DND-41 (cell line): ENCODE results near the gene AK5.

Experiments
- ATAC-seq: fragments of 200-7000 bp; cut with Tn5 transposase; 3 replicates; pipeline ENCODE4 v1.9.1; 2021; ENCODE audit warnings: low read depth; ENCODE audit not compliant: insufficient read depth
- DNase-seq: peaks from one replicate; pipeline ENCODE4 v3.0.0-alpha.2; 2020
- H2AFZ ChIP-seq: 2 replicates; pipeline ENCODE4 v1.6.0; 2012; ENCODE audit warnings: low read depth, low read length
- H3K27ac ChIP-seq: 2 replicates; pipeline ENCODE4 v1.5.1; 2012; ENCODE audit warnings: low read length, inconsistent platforms
- H3K27me3 ChIP-seq: fragments of 200-600 bp; sonication (generic); 2 replicates; pipeline ENCODE4 v1.6.0; 2012; ENCODE audit warnings: low read length, mild to moderate bottlenecking, inconsistent platforms; ENCODE audit not compliant: insufficient read depth, poor library complexity
- H3K36me3 ChIP-seq: 2 replicates; pipeline ENCODE4 v1.5.1; 2012; ENCODE audit warnings: low read length, inconsistent platforms; ENCODE audit not compliant: insufficient read depth
- H3K4me1 ChIP-seq: 2 replicates; pipeline ENCODE4 v1.5.1; 2012; ENCODE audit warnings: mild to moderate bottlenecking, low read length; ENCODE audit not compliant: insufficient read depth
- H3K4me2 ChIP-seq: 2 replicates; pipeline ENCODE4 v1.6.0; 2012; ENCODE audit warnings: mild to moderate bottlenecking, moderate library complexity, low read length, inconsistent platforms; ENCODE audit not compliant: insufficient read depth
- H3K4me3 ChIP-seq, 2 experiments: fragments of 200-600 bp in 1 of 2; shearing (Covaris generic) in 1 of 2; 2 replicates each; pipeline ENCODE4 v1.5.1; 2012 to 2016; ENCODE audit warnings: inconsistent platforms in 2 of 2, low read length in 2 of 2, mild to moderate bottlenecking in 2 of 2, low read depth in 1 of 2, moderate library complexity in 1 of 2
- H3K79me2 ChIP-seq: 2 replicates; pipeline ENCODE4 v1.6.0; 2012; ENCODE audit warnings: low read length, inconsistent platforms; ENCODE audit not compliant: insufficient read depth
- H3K9ac ChIP-seq: 2 replicates; pipeline ENCODE4 v1.6.0; 2012; ENCODE audit warnings: low read depth, mild to moderate bottlenecking, inconsistent platforms, low read length, moderate library complexity
- H3K9me3 ChIP-seq: 2 replicates; pipeline ENCODE4 v1.5.1; 2012; ENCODE audit warnings: low read length, moderate library complexity, mild to moderate bottlenecking, inconsistent platforms; ENCODE audit not compliant: insufficient read depth, severe bottlenecking
- H4K20me1 ChIP-seq: 2 replicates; pipeline ENCODE4 v1.6.0; 2012; ENCODE audit warnings: low read length; ENCODE audit not compliant: insufficient read depth
- CTCF ChIP-seq: IDR thresholded peaks from 2 replicates; pipeline ENCODE4 v1.5.1; 2012; ENCODE audit warnings: borderline replicate concordance, low read length, moderate library complexity, mild to moderate bottlenecking; ENCODE audit not compliant: poor library complexity, severe bottlenecking; ENCODE audit errors: extremely low read depth
- EZH2 ChIP-seq: IDR thresholded peaks from 3 replicates; pipeline ENCODE4 v1.6.1; 2012; ENCODE audit warnings: borderline replicate concordance, low read depth, mild to moderate bottlenecking, moderate library complexity, low read length, inconsistent platforms; ENCODE audit not compliant: severe bottlenecking

The AK5 gene

GRCh38 chr1:77552626-77553025 lies 270.8 kb downstream of the AK5 start:
- no peaks in the 10 kb centered on the region for H3K27me3 ChIP-seq
- no peak overlapping the region for H2AFZ ChIP-seq
- ATAC-seq (no peak), DNase-seq (no peak)
- no peak overlapping the region for H3K9ac ChIP-seq
- no peaks in the 10 kb centered on the region for H4K20me1 ChIP-seq
- no peak overlapping the region for H3K4me3 ChIP-seq
- no peak overlapping the region for H3K27ac ChIP-seq
- H3K9me3 ChIP-seq = no peaks in the 10 kb centered on the region
- H3K36me3 ChIP-seq = no peaks in the 10 kb centered on the region
- TF ChIP-seq EZH2 (no peak), CTCF (no peak)
- no peaks in the 10 kb centered on the region for H3K4me1 ChIP-seq
- no peaks in the 10 kb centered on the region for H3K79me2 ChIP-seq
- H3K4me2 ChIP-seq = no peak overlapping the region

- no peak for TF ChIP-seq CTCF
- DNase-seq = no peak
- no peak overlapping the region for H3K27ac ChIP-seq
These were observed 271.9 kb downstream of the AK5 start for GRCh38 chr1:77553568-77554291.

GRCh38 chr1:77556045-77556444 lies 274.2 kb downstream of the AK5 start:
- TF ChIP-seq EZH2 = no peak
- no peak for TF ChIP-seq CTCF
- Histone ChIP-seq H3K4me2 (no peak overlapping the region), H3K27ac (no peak overlapping the region), H3K9me3 (no peaks in the 10 kb centered on the region), H2AFZ (no peak overlapping the region), H3K27me3 (no peaks in the 10 kb centered on the region), H3K36me3 (0 out of 2 replicates have a peak, but pooled peaks cover 4% of the 10 kb centered on the region), H4K20me1 (no peaks in the 10 kb centered on the region), H3K4me1 (no peaks in the 10 kb centered on the region), H3K79me2 (no peaks in the 10 kb centered on the region), H3K9ac (no peak overlapping the region), H3K4me3 (no peak overlapping the region)
- DNase-seq = no peak
- no peak for ATAC-seq

More at GRCh38 chr1:77553568-77554291, 271.9 kb downstream of the AK5 start:
- no peaks in the 10 kb centered on the region for H3K36me3 ChIP-seq
- no peak overlapping the region for H3K4me2 ChIP-seq
- H4K20me1 ChIP-seq = no peaks in the 10 kb centered on the region
- H3K4me3 ChIP-seq = no peak overlapping the region
- H3K4me1 ChIP-seq = no peaks in the 10 kb centered on the region
- no peak overlapping the region for H3K9ac ChIP-seq
- H3K27me3 ChIP-seq = no peaks in the 10 kb centered on the region
- no peak for ATAC-seq
- no peaks in the 10 kb centered on the region for H3K79me2 ChIP-seq
- no peaks in the 10 kb centered on the region for H3K9me3 ChIP-seq
- no peak overlapping the region for H2AFZ ChIP-seq

- ATAC-seq (no peak), DNase-seq (no peak)
- H3K79me2 ChIP-seq = no peaks in the 10 kb centered on the region
- H3K36me3 ChIP-seq = peaks cover 14% of the 10 kb centered on the region; the same call in 1 of the 2 replicates
- H4K20me1 ChIP-seq = no peaks in the 10 kb centered on the region
- no peak overlapping the region for H3K9ac ChIP-seq
- H3K27ac ChIP-seq = no peak overlapping the region
- no peaks in the 10 kb centered on the region for H3K27me3 ChIP-seq
- no peaks in the 10 kb centered on the region for H3K9me3 ChIP-seq
- H3K4me2 ChIP-seq = no peak overlapping the region
- no peak overlapping the region for H3K4me3 ChIP-seq
- TF ChIP-seq CTCF = no peak
- TF ChIP-seq EZH2 = no peak
- H3K4me1 ChIP-seq = no peaks in the 10 kb centered on the region
- H2AFZ ChIP-seq = no peak overlapping the region
These were observed 275.2 kb downstream of the AK5 start for GRCh38 chr1:77557053-77557452.
